ENCODE results near the gene CRX. TPM values are rescaled to one million over a fixed set of nuclear protein-coding genes. Genes with fewer than 3 reads are reported as not detected.
A peak's percentile ranks its signal among the peaks of the same experiment; 100 is the strongest.
"Not testable (repeated sequence)": the region's sequence is repeated elsewhere in the genome, so short reads cannot be mapped to it uniquely, and the experiment has no call there.

Gene CRX
- total RNA-seq, 1 donor from 2014 or later, result not detected

DNA sequence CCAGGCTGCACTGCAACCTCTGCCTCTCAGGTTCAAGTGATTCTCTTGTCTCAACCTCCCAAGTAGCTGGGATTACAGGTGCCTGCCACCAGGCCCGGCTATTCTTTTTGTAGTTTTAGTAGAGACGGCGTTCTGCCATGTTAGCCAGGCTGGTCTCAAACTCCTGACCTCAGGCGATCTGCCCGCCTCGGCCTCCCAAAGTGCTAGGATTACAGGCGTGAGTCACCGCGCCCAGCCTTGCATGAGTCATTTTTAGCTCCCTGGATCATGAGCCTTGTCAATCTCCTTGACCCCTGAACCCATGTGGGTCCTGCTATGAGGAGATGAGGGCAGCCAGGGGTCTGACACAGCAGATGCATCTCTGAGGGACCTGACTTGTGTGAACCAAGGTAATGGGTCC lies 36.5 kb downstream of the CRX start:
- not testable (repeated sequence) for DNase-seq (ENCODE audit: extremely low read depth, low read depth, low spot score)

DNA sequence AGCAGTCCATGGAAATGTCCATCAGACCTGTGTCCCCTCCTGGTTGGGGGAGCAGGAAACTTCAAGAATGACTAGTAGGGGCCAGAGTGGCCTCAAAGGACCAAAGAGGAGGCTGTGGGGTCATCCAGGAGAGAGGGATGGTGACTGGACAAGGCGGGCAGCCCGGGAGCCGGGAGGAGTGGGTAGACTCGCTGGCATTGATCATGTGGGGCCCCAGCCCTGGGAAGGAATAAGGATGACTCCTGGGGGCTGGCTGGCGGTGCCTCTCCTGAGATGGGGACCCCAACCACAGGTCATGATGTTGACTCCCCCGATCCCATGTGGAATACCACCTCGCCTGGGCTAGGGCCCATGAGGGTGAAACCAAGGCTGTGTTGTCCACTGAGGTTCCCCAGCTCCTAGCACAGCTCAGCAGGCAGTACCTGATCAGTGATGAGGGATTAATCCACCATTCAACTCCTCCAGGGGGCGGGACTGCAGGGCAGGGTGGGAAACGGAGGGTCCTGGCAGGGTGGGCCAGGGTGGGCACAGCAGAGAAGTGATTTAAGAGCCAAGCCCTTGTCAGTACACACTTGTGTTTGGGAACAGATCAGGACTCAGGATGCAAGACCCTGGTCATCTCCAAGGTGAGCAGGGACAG lies 37.0 kb downstream of the CRX start, which contains the start of gene TPRX2:
Gene TPRX2, plus strand, starts transcription at position 590 of the 640 bp plus-strand sequence. Its CDS starts 12 bp downstream, at position 602.
- DNase-seq (ENCODE audit: extremely low read depth, low read depth, low spot score), result not testable (repeated sequence)

DNA sequence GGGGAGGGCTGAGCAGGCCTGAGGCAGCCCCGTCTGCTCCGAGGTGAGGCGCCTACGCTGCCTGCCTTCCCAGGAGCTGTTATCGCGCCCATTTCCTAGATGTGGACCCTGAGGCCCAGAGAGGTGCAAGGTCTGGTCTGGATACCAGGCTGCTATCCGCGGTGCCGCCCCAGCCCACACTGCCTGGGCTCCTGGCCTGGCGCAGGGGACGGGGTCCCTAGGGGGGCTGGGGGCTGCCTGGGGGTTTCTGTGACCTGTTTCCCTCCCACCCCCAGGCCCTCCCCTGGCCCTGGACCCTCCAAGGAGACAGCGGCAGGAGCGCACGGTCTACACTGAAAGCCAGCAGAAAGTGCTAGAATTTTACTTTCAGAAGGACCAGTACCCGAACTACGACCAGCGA lies 38.1 kb downstream of the CRX start:
- not testable (repeated sequence) for DNase-seq (ENCODE audit: extremely low read depth, low read depth, low spot score)

DNA sequence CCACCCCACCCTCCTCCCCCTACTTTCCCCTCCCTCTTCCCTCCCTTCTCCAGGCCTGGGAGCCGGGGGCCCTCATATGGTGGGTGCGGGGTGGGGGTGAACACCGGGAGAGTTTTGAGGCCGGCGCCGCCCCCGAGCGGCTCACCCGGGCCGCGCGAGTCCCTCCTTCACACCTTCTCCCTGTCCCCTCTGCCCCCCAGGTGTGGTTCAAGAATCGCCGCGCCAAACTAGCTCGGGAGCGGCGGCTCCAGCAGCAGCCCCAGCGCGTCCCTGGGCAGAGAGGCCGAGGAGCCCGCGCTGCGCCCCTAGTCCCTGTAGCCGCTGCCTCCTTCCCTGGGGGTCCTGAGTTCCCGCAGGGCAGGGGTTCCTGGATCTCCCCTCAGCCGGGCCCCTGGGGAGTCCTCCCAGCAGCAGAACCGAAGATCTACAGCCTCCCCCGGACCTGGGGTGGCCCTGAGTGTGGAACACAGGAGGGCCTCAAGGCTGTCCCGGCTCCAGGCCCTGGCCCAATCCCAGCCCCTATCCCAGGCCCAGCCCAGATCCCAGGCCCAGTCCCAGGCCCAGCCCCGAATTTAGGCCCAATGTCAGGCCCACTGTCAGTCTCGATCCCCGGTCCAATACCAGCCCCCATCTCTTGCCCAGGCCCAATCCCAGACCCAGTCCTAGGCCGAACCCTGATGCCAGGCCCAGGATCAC lies 39.0 kb downstream of the CRX start:
- no peak for DNase-seq (ENCODE audit: extremely low read depth, low read depth, low spot score)

DNA sequence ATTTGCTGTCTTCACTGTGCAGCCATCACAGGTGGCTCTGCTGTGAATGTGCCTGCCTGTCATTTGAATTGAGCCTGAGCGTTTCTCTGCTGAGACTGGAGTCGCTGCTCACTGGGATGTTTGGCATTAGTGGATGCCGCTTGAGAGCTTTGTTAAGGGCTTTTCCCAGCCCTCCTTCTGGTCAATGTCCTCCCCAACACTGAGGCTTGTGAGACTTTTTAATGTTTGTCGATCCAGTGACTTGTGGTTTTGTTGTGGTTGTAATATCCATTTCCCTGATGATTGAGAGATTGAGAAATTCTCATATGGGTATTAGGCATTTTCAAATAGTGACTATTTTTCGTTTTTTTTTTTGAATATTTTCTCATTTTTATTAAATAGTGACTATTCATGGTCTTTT lies 39.9 kb downstream of the CRX start:
- no peak for DNase-seq (ENCODE audit: extremely low read depth, low read depth, low spot score)

DNA sequence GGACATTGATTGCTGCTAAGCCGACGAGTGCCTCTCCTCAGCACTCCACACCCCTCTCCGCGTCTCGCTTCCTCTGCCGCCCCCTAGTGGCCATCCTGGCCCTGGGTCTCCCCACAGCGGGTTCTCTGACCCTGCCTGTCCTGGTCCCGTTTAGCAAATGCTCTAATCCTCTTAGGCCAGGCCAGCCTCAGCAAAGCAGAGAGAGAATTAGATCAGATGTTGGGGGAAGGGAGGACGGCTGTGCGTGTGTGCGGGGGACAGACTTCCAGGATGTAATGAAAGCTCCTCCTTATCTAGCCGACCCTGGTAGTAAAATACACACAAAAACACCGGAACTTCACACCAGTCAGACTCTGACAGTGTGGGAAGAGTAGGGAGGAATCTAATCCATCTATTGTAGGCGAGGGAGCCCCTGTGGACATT lies 41.8 kb downstream of the CRX start:
- DNase-seq (ENCODE audit: extremely low read depth, low read depth, low spot score), result peak; percentile 4

DNA sequence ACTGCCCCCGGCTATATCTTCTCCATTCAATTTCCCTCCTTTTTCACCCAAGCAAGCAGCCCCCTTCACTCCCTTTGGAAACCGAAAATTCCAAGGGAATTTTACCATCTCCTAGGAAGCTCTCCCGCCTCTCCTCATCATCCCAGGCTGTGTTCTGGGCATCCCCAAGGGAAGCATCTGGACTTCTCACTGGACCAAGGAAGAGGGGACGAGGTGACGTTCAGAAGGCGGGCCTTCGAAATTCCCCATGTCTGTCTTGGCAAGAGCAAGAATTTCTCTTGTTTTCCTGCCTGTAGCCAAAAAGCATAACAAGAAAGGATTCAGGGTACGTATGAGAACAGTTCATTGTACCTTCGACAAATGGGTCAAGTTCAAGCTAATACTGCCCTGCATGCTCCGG lies 43.4 kb downstream of the CRX start:
- no peak for DNase-seq (ENCODE audit: extremely low read depth, low read depth, low spot score)

DNA sequence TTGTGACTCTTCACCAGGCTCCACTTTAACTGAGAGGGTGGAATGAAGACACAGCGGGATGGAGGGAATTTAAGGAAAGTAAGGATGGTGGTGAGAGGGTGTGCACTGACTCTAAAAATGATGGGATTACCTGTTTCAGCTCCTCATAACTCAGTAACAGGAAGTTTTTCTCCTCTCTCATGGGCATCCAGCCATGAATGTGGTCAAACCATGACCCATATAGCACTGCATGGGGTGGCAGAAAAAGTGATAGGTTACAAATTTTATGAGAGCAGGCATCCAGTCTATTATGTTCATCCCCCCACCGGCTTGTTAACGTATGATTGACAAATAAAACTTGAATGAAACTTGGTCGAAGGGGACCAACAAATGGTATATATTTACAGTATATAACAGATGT lies 57.2 kb downstream of the CRX start:
- DNase-seq (ENCODE audit: extremely low read depth, low read depth, low spot score), result no peak

DNA sequence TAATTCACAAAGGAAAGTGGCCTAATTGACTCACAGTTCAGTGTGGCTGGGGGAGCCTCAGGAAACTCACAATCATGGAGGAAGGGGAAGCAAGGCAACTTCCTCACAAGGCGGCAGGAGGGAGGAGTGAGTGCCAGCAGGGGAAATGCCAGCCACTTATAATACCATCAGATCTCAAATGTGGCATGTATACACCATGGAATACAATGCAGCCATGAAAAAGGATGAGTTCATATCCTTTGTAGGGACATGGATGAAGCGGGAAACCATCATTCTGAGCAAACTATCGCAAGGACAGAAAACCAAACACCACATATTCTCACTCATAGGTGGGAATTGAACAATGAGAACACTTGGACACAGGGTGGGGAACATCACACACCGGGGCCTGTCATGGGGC lies 57.6 kb downstream of the CRX start:
- DNase-seq (ENCODE audit: extremely low read depth, low read depth, low spot score), result not testable (repeated sequence)

DNA sequence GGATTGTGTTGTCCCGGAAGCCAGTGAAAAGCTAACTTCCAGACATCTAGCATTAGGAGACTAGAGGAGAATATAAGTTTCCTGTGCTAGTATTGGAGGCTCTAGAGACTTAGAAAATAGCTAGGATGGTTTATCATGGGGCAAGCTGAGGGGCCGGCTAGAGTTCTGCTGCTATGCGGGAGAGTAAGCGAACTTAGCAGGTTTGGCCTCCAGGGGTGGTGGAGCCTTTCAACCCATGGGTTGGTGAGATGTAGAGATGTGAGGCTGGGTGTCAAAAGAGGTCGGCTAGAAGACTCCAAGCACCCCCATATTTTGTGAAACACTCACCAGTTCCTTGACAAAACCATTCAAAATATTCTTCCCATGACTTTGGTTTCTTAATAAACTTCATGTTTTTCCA lies 60.0 kb downstream of the CRX start:
- DNase-seq (ENCODE audit: extremely low read depth, low read depth, low spot score), result no peak

DNA sequence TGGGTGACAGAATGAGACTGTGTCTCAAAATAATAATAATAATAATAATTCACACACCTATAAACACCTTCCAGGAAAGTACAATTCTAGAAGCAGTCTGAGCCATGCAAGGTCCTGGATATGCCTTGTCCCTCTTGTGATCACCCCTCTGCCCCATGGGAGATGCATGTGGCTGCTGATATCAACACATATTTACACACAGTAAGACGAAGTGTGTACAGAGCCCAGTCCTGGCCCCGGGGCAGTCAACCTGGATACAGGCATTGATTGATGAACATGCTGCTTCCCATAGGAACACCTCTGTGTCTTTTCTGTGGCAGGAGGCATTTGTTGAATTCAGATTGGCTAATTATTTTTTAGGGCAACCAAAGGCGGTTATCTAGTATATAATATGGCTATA lies 61.2 kb downstream of the CRX start:
- DNase-seq (ENCODE audit: extremely low read depth, low read depth, low spot score), result no peak

DNA sequence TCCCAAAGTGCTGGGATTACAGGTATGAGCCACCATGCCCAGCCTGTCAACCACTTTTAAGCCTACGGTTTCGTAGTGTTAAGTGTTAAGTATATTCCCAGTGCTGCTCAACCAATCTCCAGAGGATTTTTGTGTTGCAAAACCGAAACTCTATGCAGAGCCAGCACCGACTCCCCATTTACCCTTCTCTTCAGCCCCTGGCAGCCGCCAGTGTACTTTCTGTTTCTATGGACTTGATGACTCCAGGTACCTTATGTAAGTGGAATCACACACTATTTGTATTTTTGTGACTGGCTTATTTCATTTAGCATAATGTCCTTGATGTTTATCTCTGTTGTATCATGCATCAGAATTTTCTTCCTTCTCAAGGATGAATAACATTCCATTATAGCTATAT lies 63.3 kb downstream of the CRX start:
- DNase-seq (ENCODE audit: extremely low read depth, low read depth, low spot score), result no peak

DNA sequence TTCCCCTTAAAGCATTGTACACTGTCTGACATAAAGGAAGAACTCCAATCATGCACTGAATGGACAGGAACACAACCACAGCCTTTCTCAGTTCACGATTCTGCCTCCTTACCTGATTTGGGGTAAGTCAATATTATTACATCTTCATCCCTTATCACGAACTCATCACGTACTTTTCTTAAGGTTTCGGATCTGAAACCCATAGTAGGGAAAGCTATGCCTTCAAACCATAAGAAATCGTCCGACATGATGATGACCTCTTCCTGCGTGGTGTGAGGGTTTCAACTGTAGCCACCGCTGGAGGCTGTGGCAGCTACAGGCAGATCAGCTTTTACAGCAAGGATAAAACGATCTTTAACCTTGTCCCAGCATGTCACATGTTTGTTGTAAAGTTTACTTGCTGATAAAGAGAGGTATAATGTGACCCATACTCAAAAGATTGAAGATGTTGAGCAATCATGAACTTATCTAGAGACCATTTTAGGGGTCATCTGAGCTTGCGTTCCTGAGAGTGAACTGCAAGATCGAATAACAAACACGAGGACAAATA lies 64.3 kb downstream of the CRX start, which contains the start of gene SULT2A1:
Gene SULT2A1, minus strand, starts transcription at position 306 of the 550 bp plus-strand sequence. Its CDS starts 58 bp downstream, at position 248.
- no peak for DNase-seq (ENCODE audit: extremely low read depth, low read depth, low spot score)

DNA sequence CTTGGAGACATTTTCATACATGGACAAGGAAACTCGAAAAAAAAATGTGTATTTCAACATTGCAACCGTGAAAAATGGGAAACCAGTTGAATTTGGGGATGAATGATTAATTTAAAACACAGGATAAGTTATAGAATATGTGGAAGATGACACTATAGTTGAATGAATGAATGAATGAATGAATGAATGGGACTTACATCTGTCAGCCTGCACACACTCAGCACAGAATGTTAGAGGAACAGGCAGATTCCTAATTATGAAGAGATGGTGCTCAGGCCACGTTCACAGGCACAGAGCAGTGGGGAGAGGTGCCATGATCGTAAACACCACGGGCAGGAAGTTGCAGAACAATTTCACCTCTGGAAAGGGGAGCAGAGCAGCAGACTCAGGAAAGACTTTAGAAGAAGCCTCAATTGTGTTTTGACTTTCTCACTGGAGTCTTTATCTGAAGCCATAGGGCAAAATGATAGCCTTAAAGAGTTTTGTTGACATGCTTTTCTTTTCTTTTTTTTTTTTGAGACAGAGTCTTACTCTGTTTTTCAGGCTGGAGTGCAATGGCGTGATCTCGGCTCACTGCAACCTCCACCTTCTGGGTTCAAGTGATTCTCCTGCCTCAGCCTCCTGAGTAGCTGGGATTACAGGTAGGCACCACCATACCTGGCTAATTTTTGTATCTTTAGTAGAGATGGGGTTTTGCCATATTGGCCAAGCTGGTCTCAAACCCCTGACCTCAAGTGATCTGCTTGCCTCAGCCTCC lies 69.3 kb downstream of the CRX start:
- no peak for DNase-seq (ENCODE audit: extremely low read depth, low read depth, low spot score)

DNA sequence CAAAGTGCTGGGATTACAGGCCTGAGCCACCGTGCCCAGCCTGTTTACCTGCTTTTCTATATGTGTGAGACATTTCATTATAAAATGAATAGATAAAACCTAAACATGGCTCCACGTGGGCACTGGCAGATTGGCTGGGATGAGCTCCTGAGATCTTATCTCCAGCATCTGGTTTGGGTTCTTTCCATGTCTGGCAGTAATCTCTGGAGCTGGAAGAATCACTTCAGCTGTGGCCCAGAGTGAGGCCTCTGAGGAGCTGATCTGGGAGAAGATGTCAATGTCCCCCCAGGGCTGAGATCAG lies 69.8 kb downstream of the CRX start:
- DNase-seq (ENCODE audit: extremely low read depth, low read depth, low spot score), result no peak

DNA sequence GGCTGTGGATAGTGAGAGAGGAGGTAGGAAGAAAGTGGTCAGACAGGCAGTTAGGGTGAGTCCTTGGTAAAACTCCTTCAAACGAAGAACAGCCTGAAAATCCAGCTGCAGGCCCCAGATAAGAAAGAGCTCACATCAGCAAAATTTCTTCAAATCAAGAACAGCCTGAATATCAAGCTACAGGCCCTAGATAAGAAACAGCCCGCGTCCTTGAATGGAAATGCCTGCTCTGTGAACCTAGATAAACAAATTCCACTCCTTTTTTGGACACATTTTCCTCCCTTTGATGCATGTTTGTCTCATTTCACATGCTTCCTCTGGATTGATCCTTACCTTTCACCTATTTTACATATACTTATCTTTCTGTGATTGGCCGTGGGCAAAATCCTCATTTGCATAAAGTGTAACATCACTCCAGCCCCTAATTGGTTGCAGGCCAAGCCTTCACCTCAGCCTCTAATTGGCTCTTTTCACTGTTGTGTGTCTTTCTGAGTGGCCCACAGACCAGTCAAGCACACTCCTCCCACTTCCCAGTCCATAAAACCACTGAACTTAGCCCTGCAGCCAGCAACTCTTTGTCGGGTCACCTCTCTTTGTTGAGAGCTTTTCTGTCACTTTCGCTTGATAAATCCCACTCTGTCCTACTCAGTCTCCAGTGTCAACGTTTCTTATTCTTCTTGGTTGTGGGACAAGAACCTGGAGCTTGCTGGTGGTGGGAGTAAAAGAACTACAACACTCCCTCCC lies 70.4 kb downstream of the CRX start:
- no peak for DNase-seq (ENCODE audit: extremely low read depth, low read depth, low spot score)

Other genes starting within 250 kb of the CRX start
- not detected in 2 replicates for gene ZNF541, start 248.8 kb upstream of the CRX start, total RNA-seq
- 10.6 and 25.4 TPM in 2 replicates for gene BICRA, start 212.8 kb upstream of the CRX start, total RNA-seq
- gene EHD2, start 108.5 kb upstream of the CRX start, total RNA-seq, result 245 and 268 TPM in 2 replicates
- 183 and 223 TPM in 2 replicates for gene NOP53, start 76.4 kb upstream of the CRX start, total RNA-seq
- 418 and 795 TPM in 2 replicates for gene SELENOW, start 43.2 kb upstream of the CRX start, total RNA-seq
- not detected in 2 replicates for gene TPRX1, start 17.4 kb upstream of the CRX start, total RNA-seq
- not detected in 2 replicates for gene TPRX2, start 37.3 kb downstream of the CRX start, total RNA-seq
- not detected in 2 replicates for gene SULT2A1, start 64.4 kb downstream of the CRX start, total RNA-seq
- gene BSPH1, start 170.2 kb downstream of the CRX start, total RNA-seq, result not detected in 2 replicates
- not detected in 2 replicates for gene ELSPBP1, start 172.7 kb downstream of the CRX start, total RNA-seq
- gene CABP5, start 222.1 kb downstream of the CRX start, total RNA-seq, result not detected in 2 replicates